CD4-positive, alpha-beta T cell treated with Interleukin-17A for 1 hour (primary cell): ENCODE results near the gene CSF1R.

Experiments
- DNase-seq: peaks from one replicate; pipeline ENCODE4 v3.0.0-alpha.2; 2020

Gene CSF1R

DNA sequence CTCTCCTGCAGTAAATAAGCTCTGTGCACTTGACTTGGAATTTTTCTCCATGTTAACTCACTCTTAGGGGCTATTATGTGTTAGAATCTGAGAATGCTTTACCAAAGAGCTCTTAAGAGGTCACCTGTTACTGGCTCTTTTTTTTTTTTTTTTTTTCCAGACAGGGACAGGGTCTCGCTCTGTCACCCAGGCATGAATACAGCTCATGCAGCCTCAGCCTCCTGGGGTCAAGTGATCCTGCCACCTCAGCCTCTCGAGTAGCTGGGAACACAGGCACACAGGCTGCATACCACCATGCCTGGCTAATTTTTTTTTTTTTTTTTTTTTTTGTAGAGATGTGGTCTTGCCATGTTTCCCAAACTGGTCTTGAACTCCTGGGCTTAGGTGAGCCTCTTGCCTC, 63.7 kb downstream of the CSF1R start:
- no peak for DNase-seq

DNA sequence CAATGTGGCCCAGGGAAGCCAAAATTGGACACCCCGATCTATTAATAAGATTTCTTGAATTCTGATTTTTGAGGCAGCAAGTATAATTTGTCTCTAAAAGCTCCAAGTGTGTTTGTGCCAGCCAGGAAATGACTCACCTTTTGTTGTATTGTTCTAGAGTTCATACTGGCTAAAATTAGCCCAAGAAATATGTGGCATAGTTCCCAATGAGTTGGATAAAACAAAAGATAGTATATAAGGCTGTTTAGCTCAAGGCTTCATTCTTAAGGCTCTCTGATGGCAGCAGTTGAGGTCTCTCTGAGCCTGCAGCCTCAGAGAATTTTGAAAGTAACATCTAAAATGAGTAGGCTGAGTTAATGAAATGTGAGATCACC, 64.2 kb downstream of the CSF1R start:
- DNase-seq: no peak

- no peak for DNase-seq
Measured at GRCh38 chr5:150021491-150022157, 64.7 kb downstream of the CSF1R start.

- no peak for DNase-seq
Measured at GRCh38 chr5:150020249-150020648, 66.1 kb downstream of the CSF1R start.

- no peak for DNase-seq
Measured at GRCh38 chr5:150017226-150018005, 68.9 kb downstream of the CSF1R start.

- DNase-seq: no peak
Measured at GRCh38 chr5:150016537-150016936, 69.8 kb downstream of the CSF1R start.

DNA sequence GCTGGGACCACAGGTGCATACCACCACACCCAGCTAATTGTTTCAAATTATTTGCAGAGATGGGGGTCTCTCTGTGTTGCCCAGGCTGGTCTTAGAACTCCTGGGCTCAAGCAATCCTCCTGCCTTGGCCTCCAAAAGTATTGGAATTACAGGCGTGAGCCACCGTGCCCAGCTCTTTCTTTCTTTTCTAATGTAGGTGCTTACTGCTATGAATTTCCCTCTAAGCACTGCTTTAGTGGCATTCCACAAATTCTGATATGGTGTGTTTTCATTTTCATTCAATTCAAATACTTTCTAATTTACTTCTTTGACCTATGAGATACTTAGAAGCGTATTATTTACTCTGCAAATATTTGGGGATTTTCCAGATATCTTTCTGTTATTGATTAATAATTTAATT, 70.9 kb downstream of the CSF1R start:
- no peak for DNase-seq

- no peak for DNase-seq
Measured at GRCh38 chr5:150014456-150014855, 71.9 kb downstream of the CSF1R start.

DNA sequence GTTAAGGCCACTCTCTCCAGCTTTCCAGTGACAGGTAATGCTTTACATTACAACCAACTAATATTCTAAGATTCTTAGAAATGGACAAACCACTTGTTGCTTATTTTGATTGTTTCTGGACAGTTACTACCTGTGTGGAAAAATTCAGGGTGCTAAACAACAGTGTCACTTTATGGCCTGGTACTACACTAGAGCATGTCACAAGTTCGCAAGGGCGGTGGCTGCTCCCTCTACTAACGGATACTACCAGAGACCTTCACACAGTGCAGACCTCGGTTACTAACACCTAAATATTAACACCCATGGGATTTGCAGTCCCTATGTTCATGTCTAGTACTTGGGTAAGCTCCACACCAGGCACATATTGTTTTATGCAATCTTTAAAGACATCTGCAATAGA, 72.4 kb downstream of the CSF1R start:
- no peak for DNase-seq

DNA sequence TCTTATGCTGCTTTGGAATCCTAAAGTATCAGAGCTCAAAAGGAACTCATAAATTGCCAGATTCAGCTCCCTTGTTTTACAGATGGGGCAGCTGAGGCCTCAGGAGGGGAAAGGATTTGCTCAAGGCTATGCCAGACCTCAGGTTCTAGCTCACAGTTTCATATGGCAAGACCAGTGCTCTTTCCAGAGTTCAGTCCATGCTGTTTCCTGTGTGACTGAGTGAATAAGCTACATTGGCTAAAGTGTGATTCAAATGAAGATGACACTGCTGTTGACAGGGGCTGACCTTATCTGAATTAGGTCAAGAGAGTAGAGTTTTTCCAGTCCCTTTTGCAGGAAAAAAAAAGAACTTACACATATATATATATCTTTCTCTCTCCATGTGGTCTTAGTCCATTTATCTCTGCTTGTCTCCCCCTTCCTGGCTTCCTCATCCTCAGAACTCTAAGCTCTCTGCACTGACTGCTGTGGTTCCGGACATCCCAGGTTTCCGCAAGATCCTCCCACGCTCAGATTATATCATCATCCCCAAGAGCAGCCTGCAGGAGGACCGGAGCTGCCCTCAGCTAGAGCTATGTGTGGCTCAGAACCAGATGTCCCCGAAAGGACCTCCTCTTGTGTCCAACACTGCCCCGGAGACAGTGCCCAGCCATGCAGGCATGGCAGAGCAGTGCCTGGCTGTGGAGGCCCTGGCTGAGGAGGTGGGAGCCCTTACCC, 76.5 kb downstream of the CSF1R start:
- no peak for DNase-seq

GRCh38 chr5:150007050-150007449, 79.3 kb downstream of the CSF1R start:
- DNase-seq: no peak

DNA sequence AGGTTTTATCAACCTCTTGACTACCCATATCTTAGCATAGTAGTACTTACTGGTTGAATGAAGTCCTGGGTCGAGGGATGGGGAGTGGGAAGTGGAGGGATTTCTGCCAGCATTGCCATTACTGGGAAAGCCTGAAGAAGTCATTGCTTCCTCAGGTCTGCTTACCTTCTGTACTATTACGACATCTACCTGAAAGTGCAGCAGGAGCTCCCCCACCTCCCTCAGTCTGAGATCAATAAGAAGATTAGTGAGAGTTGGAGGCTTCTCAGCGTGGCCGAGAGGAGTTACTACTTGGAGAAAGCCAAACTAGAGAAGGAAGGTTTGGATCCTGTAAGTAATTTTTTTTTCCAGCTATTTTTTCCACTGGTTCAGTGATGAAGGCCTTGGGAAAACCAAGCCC, 80.0 kb downstream of the CSF1R start:
- no peak for DNase-seq
